HUDEP-2 (cell line): ENCODE data around the gene CTIF.

Source experiments
- DNase-seq, 76 experiments: peaks; one replicate each; lab custom pipeline; 2025; ENCODE audit not compliant: unreplicated experiment in 76 of 76; lab: John Stamatoyannopoulos, UW

Gene CTIF

GRCh38 chr18:48550101-48550729 lies 11.4 kb downstream of the CTIF start:
- no peak for DNase-seq

GRCh38 chr18:48551100-48551499 lies 12.3 kb downstream of the CTIF start:
- no peak for DNase-seq

- DNase-seq, result no peak
Measured at GRCh38 chr18:48552130-48552529, 13.3 kb downstream of the CTIF start.

GRCh38 chr18:48553236-48553635 lies 14.4 kb downstream of the CTIF start:
- DNase-seq, result no peak

- no peak for DNase-seq
Measured at GRCh38 chr18:48554610-48555400, 16.0 kb downstream of the CTIF start.

- DNase-seq, result no peak
Measured at GRCh38 chr18:48555465-48555995, 16.7 kb downstream of the CTIF start.

GRCh38 chr18:48557640-48558174 lies 18.9 kb downstream of the CTIF start:
- DNase-seq, result no peak

GRCh38 chr18:48558248-48558647 lies 19.4 kb downstream of the CTIF start:
- no peak for DNase-seq

- DNase-seq, result no peak
Measured at GRCh38 chr18:48560491-48560890, 21.7 kb downstream of the CTIF start.

GRCh38 chr18:48562075-48562474 lies 23.2 kb downstream of the CTIF start:
- DNase-seq, result no peak

GRCh38 chr18:48563027-48563426 lies 24.2 kb downstream of the CTIF start:
- DNase-seq, result no peak

GRCh38 chr18:48564139-48564538 lies 25.3 kb downstream of the CTIF start:
- no peak for DNase-seq

GRCh38 chr18:48565105-48565504 lies 26.3 kb downstream of the CTIF start:
- no peak for DNase-seq

GRCh38 chr18:48566589-48566988 lies 27.8 kb downstream of the CTIF start:
- peak in 33 of 76 experiments; percentile 1 to 66 (median 37) for DNase-seq

GRCh38 chr18:48567388-48567787 lies 28.6 kb downstream of the CTIF start:
- DNase-seq, result no peak

- DNase-seq, result no peak
Measured at GRCh38 chr18:48569139-48569914, 30.5 kb downstream of the CTIF start.

- DNase-seq, result no peak
Measured at GRCh38 chr18:48569915-48570264, 31.1 kb downstream of the CTIF start.

- DNase-seq, result no peak
Measured at GRCh38 chr18:48570313-48570712, 31.5 kb downstream of the CTIF start.

- no peak for DNase-seq
Measured at GRCh38 chr18:48571639-48572384, 33.0 kb downstream of the CTIF start.

- no peak for DNase-seq
Measured at GRCh38 chr18:48572402-48573126, 33.7 kb downstream of the CTIF start.
